BJ (cell line): ENCODE results near the gene KIF3B. TPM values are rescaled to one million over a fixed set of nuclear protein-coding genes. Genes with fewer than 3 reads are reported as not detected.
A peak's percentile ranks its signal among the peaks of the same experiment; 100 is the strongest.

Experiments
- CTCF ChIA-PET: fragments of 350-600 bp; formaldehyde crosslinking; extraction: SDS; loops from one replicate; lab custom pipeline; 2021; ENCODE audit warnings: antibody characterized with exemption, inconsistent platforms; lab: Yijun Ruan, JAX
- POLR2A ChIA-PET: fragments of 300-600 bp; sonication (Branson Sonifier 250); formaldehyde crosslinking; extraction: SDS; loops from one replicate; lab custom pipeline; 2021; ENCODE audit warnings: antibody characterized with exemption; lab: Charles Lee
- DNase-seq: peaks from one replicate; pipeline ENCODE4 v3.0.0-alpha.2; 2011; ENCODE audit warnings: low read depth
- H3K27me3 ChIP-seq: 2 replicates; pipeline ENCODE4 v1.6.0; 2011; ENCODE audit warnings: low read length; ENCODE audit not compliant: control insufficient read depth, insufficient read depth
- H3K36me3 ChIP-seq: 2 replicates; pipeline ENCODE4 v1.5.1; 2011; ENCODE audit warnings: low read length; ENCODE audit not compliant: control insufficient read depth, insufficient read depth
- H3K4me3 ChIP-seq: 2 replicates; pipeline ENCODE4 v1.5.1; 2011; ENCODE audit warnings: low read depth, mild to moderate bottlenecking, control low read depth, low read length
- CTCF ChIP-seq: IDR thresholded peaks from 2 replicates; pipeline ENCODE4 v1.5.1; 2011; ENCODE audit warnings: low read depth, mild to moderate bottlenecking, control low read depth, inconsistent platforms, low read length, moderate library complexity; ENCODE audit not compliant: insufficient read depth
- polyA plus RNA-seq: library from polyadenylated mRNA; depleted of rRNA; stranded (reverse); fragments of >200 nt; gene quantifications from 2 replicates; pipeline ENCODE4 v1.2.3, GENCODE V29; 2011

Gene KIF3B
- polyA plus RNA-seq, 1 experiment, result 20.9 TPM

GRCh38 chr20:32332614-32333013 lies 55.2 kb downstream of the KIF3B start:
- Histone ChIP-seq H3K27me3 (no peaks in the 10 kb centered on the region), H3K4me3 (no peak overlapping the region), H3K36me3 (peaks cover 7% of the 10 kb centered on the region)
- TF ChIP-seq CTCF, result no peak
- CTCF ChIA-PET, result interaction anchor here (1.2 kb wide), 1 partner anchor 152 kb away, joined by 3 read pairs; no protein-coding TSS in a partner anchor
- POLR2A ChIA-PET, result no interaction called here
- no peak for DNase-seq

- CTCF ChIA-PET, result no interaction called here
- no peak for DNase-seq
These were observed 55.9 kb downstream of the KIF3B start for GRCh38 chr20:32333181-32333987.

GRCh38 chr20:32333988-32334885 lies 56.8 kb downstream of the KIF3B start:
- ChIA-PET POLR2A (no interaction called here), CTCF (no interaction called here)
- Histone ChIP-seq H3K4me3 (no peak overlapping the region), H3K27me3 (no peaks in the 10 kb centered on the region), H3K36me3 (peaks cover 9% of the 10 kb centered on the region)
- DNase-seq, result no peak
- TF ChIP-seq CTCF, result no peak

More at GRCh38 chr20:32333181-32333987, 55.9 kb downstream of the KIF3B start:
- no peaks in the 10 kb centered on the region for H3K27me3 ChIP-seq
- POLR2A ChIA-PET, result no interaction called here
- H3K36me3 ChIP-seq, result peaks cover 10% of the 10 kb centered on the region
- no peak for TF ChIP-seq CTCF
- H3K4me3 ChIP-seq, result no peak overlapping the region

GRCh38 chr20:32336918-32337347 lies 59.5 kb downstream of the KIF3B start:
- CTCF ChIA-PET, result interaction anchor here (0.7 to 2.1 kb wide), 13 partner anchors 9 to 316 kb away, joined by 3 to 10 read pairs (median 3); no protein-coding TSS in a partner anchor
- peak; percentile 70 for TF ChIP-seq CTCF
- Histone ChIP-seq H3K27me3 (no peaks in the 10 kb centered on the region), H3K4me3 (no peak overlapping the region), H3K36me3 (peaks cover 4% of the 10 kb centered on the region; the same call in 1 of the 2 replicates)
- POLR2A ChIA-PET, result no interaction called here
- no peak for DNase-seq
